B cell (primary cell): Measurements from ENCODE around the gene DRC7. TPM values are rescaled to one million over a fixed set of nuclear protein-coding genes. Genes with fewer than 3 reads are reported as not detected.

Experiments used
- ATAC-seq: fragments of 200-7000 bp; cut with Tn5 transposase; one replicate; pipeline ENCODE4 v1.10.0; 2021; ENCODE audit warnings: low read depth, mild to moderate bottlenecking, moderate number of reproducible peaks, moderate library complexity
- CTCF ChIA-PET: fragments of 350-600 bp; sonication (Branson Sonifier 250); formaldehyde crosslinking; loops from one replicate; lab custom pipeline; 2021; ENCODE audit warnings: antibody characterized with exemption, inconsistent platforms; lab: Charles Lee
- POLR2A ChIA-PET: fragments of 350-600 bp; sonication (Branson Sonifier 250); formaldehyde crosslinking; loops from one replicate; lab custom pipeline; 2021; ENCODE audit warnings: antibody characterized with exemption; lab: Charles Lee
- DNase-seq: peaks from one replicate; pipeline ENCODE4 v3.0.0; 2013
- H2AFZ ChIP-seq: 2 replicates; pipeline ENCODE4 v1.6.1; 2012; ENCODE audit warnings: mild to moderate bottlenecking, low read depth, low read length; ENCODE audit not compliant: insufficient read depth, poor library complexity, severe bottlenecking
- H3K27ac ChIP-seq, 2 donors: 1 replicate in 1 of 2; 2 replicates in 1 of 2; pipeline ENCODE4 v1.5.1; 2012 to 2013; ENCODE audit warnings: low read length in 2 of 2, mild to moderate bottlenecking in 2 of 2, moderate library complexity in 1 of 2
- H3K27me3 ChIP-seq, 4 experiments: fragments of 200-600 bp in 1 of 4; sonication (generic) in 1 of 4; replicated peaks in 1 of 4; 1 replicate in 2 of 4; 2 replicates in 2 of 4; pipeline versions ENCODE4 v1.6.1 to v1.7.0; 2013 to 2016; ENCODE audit warnings: low read length in 3 of 4, mild to moderate bottlenecking in 2 of 4, mixed read lengths in 1 of 4, moderate library complexity in 1 of 4; ENCODE audit not compliant: insufficient read depth in 4 of 4, control insufficient read depth in 3 of 4; ENCODE audit errors: control extremely low read depth in 1 of 4
- H3K36me3 ChIP-seq, 2 experiments: replicated peaks in 1 of 2; 1 replicate in 1 of 2; 2 replicates in 1 of 2; pipeline versions ENCODE4 v1.6.1 to v1.7.1; 2013; ENCODE audit warnings: low read length in 1 of 2; ENCODE audit not compliant: insufficient read depth in 2 of 2, control insufficient read depth in 1 of 2; ENCODE audit errors: control extremely low read depth in 1 of 2, extremely low read depth in 1 of 2
- H3K4me1 ChIP-seq, 2 donors: fragments of 200-600 bp in 1 of 2; sonication (generic) in 1 of 2; 1 replicate in 1 of 2; 2 replicates in 1 of 2; pipeline versions ENCODE4 v1.5.1 to v1.6.1; 2013 to 2017; ENCODE audit warnings: low read length in 2 of 2; ENCODE audit not compliant: control insufficient read depth in 2 of 2, insufficient read depth in 2 of 2
- H3K4me2 ChIP-seq: replicated peaks from 2 replicates; pipeline ENCODE3; 2012; ENCODE audit warnings: mild to moderate bottlenecking, low read depth, low read length; ENCODE audit not compliant: poor library complexity, severe bottlenecking
- H3K4me3 ChIP-seq, 5 experiments: fragments of 200-600 bp in 1 of 5; sonication (generic) in 1 of 5; 1 replicate in 3 of 5; 2 replicates in 2 of 5; pipeline versions ENCODE4 v1.5.1 to v1.7.0; 2011 to 2016; ENCODE audit warnings: low read length in 4 of 5, mild to moderate bottlenecking in 4 of 5, low read depth in 2 of 5, control low read depth in 1 of 5, moderate library complexity in 1 of 5; ENCODE audit not compliant: insufficient read depth in 1 of 5; ENCODE audit errors: control extremely low read depth in 1 of 5, extremely low read depth in 1 of 5
- H3K79me2 ChIP-seq: fragments of 200-600 bp; sonication (generic); one replicate; pipeline ENCODE4 v1.6.0; 2016; ENCODE audit warnings: low read length; ENCODE audit not compliant: control insufficient read depth, insufficient read depth
- H3K9ac ChIP-seq: fragments of 200-600 bp; sonication (generic); 2 replicates; pipeline ENCODE4 v1.6.1; 2017; ENCODE audit warnings: mild to moderate bottlenecking, low read length, moderate library complexity
- H3K9me3 ChIP-seq, 3 donors: one replicate each; pipeline versions ENCODE4 v1.6.1 to v1.7.1; 2013; ENCODE audit warnings: low read length in 2 of 3; ENCODE audit not compliant: control insufficient read depth in 2 of 3, insufficient read depth in 1 of 3; ENCODE audit errors: control extremely low read depth in 1 of 3
- H4K20me1 ChIP-seq: 2 replicates; pipeline ENCODE4 v1.6.0; 2012; ENCODE audit warnings: mild to moderate bottlenecking, low read length; ENCODE audit not compliant: insufficient read depth, control insufficient read depth, poor library complexity, severe bottlenecking
- H3K27ac Mint-ChIP-seq: one replicate; pipeline ENCODE4 v1.8.0; 2021; ENCODE audit warnings: mixed read lengths
- H3K27me3 Mint-ChIP-seq: one replicate; pipeline ENCODE4 v1.8.0; 2021; ENCODE audit warnings: mixed read lengths
- H3K4me1 Mint-ChIP-seq: one replicate; pipeline ENCODE4 v1.8.0; 2021; ENCODE audit warnings: mixed read lengths
- H3K4me3 Mint-ChIP-seq: one replicate; pipeline ENCODE4 v1.8.0; 2021; ENCODE audit warnings: mixed read lengths
- H3K9me3 Mint-ChIP-seq: one replicate; pipeline ENCODE4 v1.8.0; 2022; ENCODE audit warnings: mixed read lengths; ENCODE audit not compliant: insufficient read depth
- EZH2 ChIP-seq: IDR thresholded peaks from 2 replicates; pipeline ENCODE4 v1.6.1; 2012; ENCODE audit warnings: borderline replicate concordance, low read depth, mild to moderate bottlenecking, moderate library complexity, low read length; ENCODE audit not compliant: insufficient read depth, poor library complexity, severe bottlenecking
- WGBS: methylation state at CpG from one replicate; pipeline ENCODE4 v1.1.5; 2013; ENCODE audit warnings: missing lambda C conversion rate; ENCODE audit not compliant: insufficient coverage; 5-methylcytosine and 5-hydroxymethylcytosine counted together
- intact Hi-C: fragments of 100-400 bp; cut with micrococcal nuclease; formaldehyde crosslinking; loops from one replicate; pipeline ENCODE4 v1.10.0; 2022
- polyA plus RNA-seq: library from polyadenylated mRNA; depleted of rRNA; stranded (reverse); fragments of >200 nt; gene quantifications from 2 replicates; pipeline ENCODE4 v1.2.3, GENCODE V29; 2012
- total RNA-seq, 2 donors: library from RNA; stranded (reverse); fragments of 120-200 nt in 1 of 2; gene quantifications; 1 replicate in 1 of 2; 2 replicates in 1 of 2; pipeline versions ENCODE4 v1.2.3 to v1.2.4, GENCODE V29; 2013 to 2022
- TF ChIP-seq, protein P1 (sequence below): fragments of 200-600 bp; IDR thresholded peaks from one replicate; pipeline ENCODE4 v1.8.0; 2022; ENCODE audit warnings: antibody characterized with exemption, mild to moderate bottlenecking

DRC7 gene
- total and polyA plus RNA-seq, 2 donors (not counting 1 experiment from before 2014, with no cell fraction given) = 0.12 to 0.22 TPM

DNA sequence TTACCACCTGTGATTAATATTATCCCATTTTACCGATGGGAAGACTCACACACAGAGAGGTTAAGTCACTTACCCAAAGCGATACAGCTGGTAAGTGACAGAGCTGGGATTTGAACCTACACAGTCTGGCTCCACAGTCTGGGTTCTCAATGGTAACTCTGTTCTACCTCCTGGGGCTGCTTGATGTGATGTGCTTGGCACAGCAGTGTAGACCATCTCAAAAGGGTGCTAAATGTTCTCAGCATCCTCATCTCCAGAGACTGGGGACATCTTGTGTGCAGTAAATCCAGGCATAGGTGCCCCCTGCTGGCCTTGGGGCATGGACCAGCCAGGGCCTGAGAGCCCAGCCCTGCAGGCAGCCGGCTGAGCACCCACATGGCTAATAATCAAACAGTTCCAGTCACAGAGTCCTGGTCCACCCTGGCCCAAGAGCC is 25.6 kb downstream of the DRC7 start:
- intact Hi-C loops = loop anchor here (10.0 kb wide), 1 partner anchor 145 kb away; no protein-coding TSS in a partner anchor
- no peak overlapping the region for H3K27ac Mint-ChIP-seq
- Histone ChIP-seq H3K4me2 (no peak overlapping the region), H2AFZ (no peak overlapping the region), H3K27ac (no peak overlapping the region), H3K4me1 (peaks cover 0 to 3% of the 10 kb centered on the region in 2 donors), H3K4me3 (no peak overlapping the region), H3K27me3 (peaks cover 0 to 3% (median 0%) of the 10 kb centered on the region in 4 experiments), H3K36me3 (no peaks in the 10 kb centered on the region), H3K79me2 (no peaks in the 10 kb centered on the region), H4K20me1 (no peaks in the 10 kb centered on the region), H3K9ac (no peak overlapping the region), H3K9me3 (no peaks in the 10 kb centered on the region)
- peaks cover 2% of the 10 kb centered on the region for H3K4me1 Mint-ChIP-seq
- CTCF ChIA-PET = interaction anchor here (0.6 to 1.0 kb wide), 2 partner anchors 143 to 177 kb away, joined by 3 read pairs; no protein-coding TSS in a partner anchor
- DNase-seq (peak; percentile 50), ATAC-seq (peak; percentile 47)
- H3K27me3 Mint-ChIP-seq = peaks cover 5% of the 10 kb centered on the region
- WGBS = 67% methylated on average over 3 of the region's 3 CpGs
- POLR2A ChIA-PET = no interaction called here
- no peaks in the 10 kb centered on the region for H3K9me3 Mint-ChIP-seq
- no peak overlapping the region for H3K4me3 Mint-ChIP-seq
- TF ChIP-seq EZH2 = no peak
- TF ChIP-seq, protein P1, sequence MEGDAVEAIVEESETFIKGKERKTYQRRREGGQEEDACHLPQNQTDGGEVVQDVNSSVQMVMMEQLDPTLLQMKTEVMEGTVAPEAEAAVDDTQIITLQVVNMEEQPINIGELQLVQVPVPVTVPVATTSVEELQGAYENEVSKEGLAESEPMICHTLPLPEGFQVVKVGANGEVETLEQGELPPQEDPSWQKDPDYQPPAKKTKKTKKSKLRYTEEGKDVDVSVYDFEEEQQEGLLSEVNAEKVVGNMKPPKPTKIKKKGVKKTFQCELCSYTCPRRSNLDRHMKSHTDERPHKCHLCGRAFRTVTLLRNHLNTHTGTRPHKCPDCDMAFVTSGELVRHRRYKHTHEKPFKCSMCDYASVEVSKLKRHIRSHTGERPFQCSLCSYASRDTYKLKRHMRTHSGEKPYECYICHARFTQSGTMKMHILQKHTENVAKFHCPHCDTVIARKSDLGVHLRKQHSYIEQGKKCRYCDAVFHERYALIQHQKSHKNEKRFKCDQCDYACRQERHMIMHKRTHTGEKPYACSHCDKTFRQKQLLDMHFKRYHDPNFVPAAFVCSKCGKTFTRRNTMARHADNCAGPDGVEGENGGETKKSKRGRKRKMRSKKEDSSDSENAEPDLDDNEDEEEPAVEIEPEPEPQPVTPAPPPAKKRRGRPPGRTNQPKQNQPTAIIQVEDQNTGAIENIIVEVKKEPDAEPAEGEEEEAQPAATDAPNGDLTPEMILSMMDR = peak; percentile 23

DNA sequence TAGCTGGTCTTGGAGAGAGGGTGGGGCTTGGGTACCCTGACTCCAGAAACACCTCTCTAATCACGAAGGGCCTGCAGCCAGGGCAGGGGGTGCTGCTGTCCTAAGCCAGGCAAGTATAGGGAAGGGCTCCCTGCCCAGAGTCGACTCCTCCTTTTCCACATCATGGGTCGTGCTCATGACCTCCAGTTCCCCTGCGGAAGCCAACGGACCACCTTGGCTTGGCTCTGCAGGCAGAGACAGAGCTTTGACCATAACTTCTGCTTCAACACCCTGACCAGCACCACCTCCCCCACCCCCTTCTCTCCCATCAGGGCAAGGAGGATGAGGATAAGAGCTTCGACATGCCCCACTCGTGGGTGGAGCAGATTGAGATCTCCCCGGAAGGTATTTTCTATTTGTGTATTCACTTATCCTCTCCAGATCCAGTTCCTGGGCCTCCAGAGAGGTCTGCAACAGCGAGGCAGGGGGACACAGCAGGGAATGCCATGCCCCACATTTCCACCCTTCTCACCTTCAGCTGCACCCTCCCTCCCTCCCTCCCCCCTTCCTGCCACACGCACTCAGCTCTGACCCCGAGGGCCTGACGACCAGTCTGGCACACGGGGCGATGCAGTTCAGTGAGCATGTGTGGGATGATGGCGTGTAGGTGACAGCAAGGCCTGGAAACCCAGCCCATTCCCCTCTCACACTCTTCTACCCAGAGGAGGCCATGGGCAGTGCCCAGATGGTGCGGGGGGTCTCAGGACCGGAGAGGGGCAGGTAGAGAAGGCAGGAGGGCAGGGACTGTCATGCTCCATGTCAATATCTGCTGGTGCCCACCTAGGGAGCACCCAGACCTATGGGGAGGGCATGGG is 27.0 kb downstream of the DRC7 start:
- Mint-ChIP-seq H3K27ac (no peak overlapping the region), H3K27me3 (no peaks in the 10 kb centered on the region), H3K4me3 (no peak overlapping the region), H3K9me3 (no peaks in the 10 kb centered on the region), H3K4me1 (peaks cover 5% of the 10 kb centered on the region)
- no peaks in the 10 kb centered on the region for H4K20me1 ChIP-seq
- no peak for TF ChIP-seq EZH2
- TF ChIP-seq, protein P1 = no peak
- 82% methylated on average over 6 of the region's 17 CpGs for WGBS
- ChIA-PET CTCF (interaction anchor here (1.2 kb wide), 1 partner anchor 145 kb away, joined by 3 read pairs; no protein-coding TSS in a partner anchor), POLR2A (no interaction called here)
- no peak overlapping the region for H3K4me2 ChIP-seq
- H3K4me3 ChIP-seq = no peak overlapping the region
- H3K27me3 ChIP-seq = no peaks in the 10 kb centered on the region
- no peak overlapping the region for H3K9ac ChIP-seq
- H3K4me1 ChIP-seq = peaks cover 0 to 8% of the 10 kb centered on the region in 2 donors
- no peaks in the 10 kb centered on the region for H3K9me3 ChIP-seq
- H3K36me3 ChIP-seq = no peaks in the 10 kb centered on the region
- H3K27ac ChIP-seq = no peak overlapping the region
- H2AFZ ChIP-seq = no peak overlapping the region
- no peak for ATAC-seq
- DNase-seq = no peak
- H3K79me2 ChIP-seq = no peaks in the 10 kb centered on the region
- intact Hi-C loops = loop anchor here (10.0 kb wide), 1 partner anchor 147 kb away; no protein-coding TSS in a partner anchor
